ENCODE measurements around the gene MT1E. TPM values are rescaled to one million over a fixed set of nuclear protein-coding genes. Genes with fewer than 3 reads are reported as not detected.

MT1E gene
- total and polyA plus RNA-seq, 2 of the 13 experiments (the other 11 are each of a cell fraction or from before 2014, with no cell fraction given), result 110 to 1,072 TPM

GRCh38 chr16:56609463-56609921 lies 16.1 kb upstream of the MT1E start (continued):
- TF ChIP-seq ATF5 (CRISPR knock-in tag; IDR thresholded peaks at IDR 0.05; ENCODE audit: low read depth), result no peak
- no peak for TF ChIP-seq ZNF75D (CRISPR knock-in tag; IDR thresholded peaks at IDR 0.05; ENCODE audit: borderline replicate concordance)
- TF ChIP-seq ZBED4 (CRISPR knock-in tag; IDR thresholded peaks at IDR 0.05; ENCODE audit: borderline replicate concordance), result no peak
- TF ChIP-seq TCF12 (IDR thresholded peaks at IDR 0.05), result no peak
- no peak for TF ChIP-seq TCF12 (CRISPR knock-in tag; IDR thresholded peaks at IDR 0.05)
- no peak for TF ChIP-seq DMAP1 (CRISPR knock-in tag; IDR thresholded peaks at IDR 0.05)
- TF ChIP-seq RFX5 (IDR thresholded peaks at IDR 0.05; ENCODE audit: low read depth, low read length), result no peak
- TF ChIP-seq NCOR1 (IDR thresholded peaks at IDR 0.05; ENCODE audit: borderline replicate concordance, low read length), result no peak
- TF ChIP-seq ZSCAN20 (CRISPR knock-in tag; IDR thresholded peaks at IDR 0.05; ENCODE audit: borderline replicate concordance), result peak; percentile 77
- no peak for TF ChIP-seq ZBTB21 (CRISPR knock-in tag; IDR thresholded peaks at IDR 0.05)
- TF ChIP-seq SNAPC5 (CRISPR knock-in tag; IDR thresholded peaks at IDR 0.05; ENCODE audit: borderline replicate concordance), result no peak
- no peak for TF ChIP-seq ZNF546 (CRISPR knock-in tag; conservative IDR thresholded peaks at IDR 0.05)
- no peak for TF ChIP-seq CAMTA2 (CRISPR knock-in tag; IDR thresholded peaks at IDR 0.05; ENCODE audit: borderline replicate concordance)
- no peak for TF ChIP-seq ZNF766 (CRISPR knock-in tag; IDR thresholded peaks at IDR 0.05; ENCODE audit: borderline replicate concordance)
- 0 out of 2 replicates have a peak, but pooled peaks have one; percentile 16 for TF ChIP-seq ZNF557 (CRISPR knock-in tag; IDR thresholded peaks at IDR 0.05)
- TF ChIP-seq RCOR2 (CRISPR knock-in tag; IDR thresholded peaks at IDR 0.05), result no peak
- TF ChIP-seq ZNF235 (CRISPR knock-in tag; IDR thresholded peaks at IDR 0.05; ENCODE audit: borderline replicate concordance), result no peak
- TF ChIP-seq HMGXB3 (CRISPR knock-in tag; IDR thresholded peaks at IDR 0.05; ENCODE audit: borderline replicate concordance), result 0 out of 2 replicates have a peak, but pooled peaks have one; percentile 11
- no peak for TF ChIP-seq ZNF567 (CRISPR knock-in tag; IDR thresholded peaks at IDR 0.05; ENCODE audit: borderline replicate concordance)
- no peak for TF ChIP-seq ZNF160 (CRISPR knock-in tag; IDR thresholded peaks at IDR 0.05)
- no peak for TF ChIP-seq SIX4 (CRISPR knock-in tag; IDR thresholded peaks at IDR 0.05)
- no peak for TF ChIP-seq ZNF674 (CRISPR knock-in tag; IDR thresholded peaks at IDR 0.05; ENCODE audit: low read depth)
- TF ChIP-seq ZBTB20 (CRISPR knock-in tag; IDR thresholded peaks at IDR 0.05; ENCODE audit: borderline replicate concordance, low read depth), result no peak

Measured in HepG2 (cell line).